Aorta (tissue), 5 donors: Measurements from ENCODE around the gene C2CD4B. TPM values are rescaled to one million over a fixed set of nuclear protein-coding genes. Genes with fewer than 3 reads are reported as not detected.

ENCODE experiments used
- ATAC-seq: fragments of 200-7000 bp; cut with Tn5 transposase; one replicate; pipeline ENCODE4 v1.9.1; 2022; ENCODE audit warnings: moderate library complexity; ENCODE audit not compliant: low FRiP score
- DNase-seq, 2 donors: peaks; one replicate each; pipeline ENCODE4 v3.0.0-alpha.2; 2020
- H3K27ac ChIP-seq, 2 donors: one replicate each; pipeline ENCODE4 v1.5.1; 2013; ENCODE audit warnings: low read length in 2 of 2, mild to moderate bottlenecking in 2 of 2, moderate library complexity in 2 of 2, control low read depth in 1 of 2, inconsistent platforms in 1 of 2, low read depth in 1 of 2
- H3K27me3 ChIP-seq, 2 donors: one replicate each; pipeline ENCODE4 v1.6.1; 2013; ENCODE audit warnings: control low read depth in 1 of 2, low read length in 1 of 2, mild to moderate bottlenecking in 1 of 2, moderate library complexity in 1 of 2; ENCODE audit not compliant: insufficient read depth in 2 of 2, control insufficient read depth in 1 of 2
- H3K36me3 ChIP-seq, 2 donors: one replicate each; pipeline ENCODE4 v1.6.1; 2013; ENCODE audit warnings: control low read depth in 1 of 2, low read length in 1 of 2, mild to moderate bottlenecking in 1 of 2; ENCODE audit not compliant: insufficient read depth in 2 of 2, control insufficient read depth in 1 of 2
- H3K4me1 ChIP-seq, 2 donors: one replicate each; pipeline ENCODE4 v1.6.1; 2013; ENCODE audit warnings: low read length in 2 of 2, control low read depth in 1 of 2, mild to moderate bottlenecking in 1 of 2, moderate library complexity in 1 of 2; ENCODE audit not compliant: insufficient read depth in 2 of 2, control insufficient read depth in 1 of 2
- H3K4me3 ChIP-seq, 2 donors: one replicate each; pipeline ENCODE4 v1.5.1; 2013; ENCODE audit warnings: low read length in 2 of 2, control low read depth in 1 of 2, mild to moderate bottlenecking in 1 of 2
- H3K9me3 ChIP-seq: one replicate; pipeline ENCODE4 v1.6.1; 2013; ENCODE audit warnings: mild to moderate bottlenecking, low read length; ENCODE audit not compliant: control insufficient read depth
- WGBS, 2 donors: extraction: QIAGEN DNeasy Blood & Tissue Kit; methylation state at CpG; one replicate each; pipeline ENCODE4 v1.1.7; 2013; 5-methylcytosine and 5-hydroxymethylcytosine counted together
- intact Hi-C, 2 donors: fragments of 100-400 bp; cut with DNase I; formaldehyde crosslinking; loops; one replicate each; pipeline versions ENCODE4 v1.14.2 to v1.15.0; 2022
- long read RNA-seq, 2 donors: library from polyadenylated mRNA; unstranded; transcript quantifications; one replicate each; pipeline ENCODE4 v2.0.0, GENCODE V29; 2020 to 2021
- polyA plus RNA-seq, 2 donors: library from polyadenylated mRNA; stranded (reverse); fragments of 200-250 nt; gene quantifications; one replicate each; pipeline ENCODE4 v1.2.3, GENCODE V29; 2013
- total RNA-seq, 2 donors: library from RNA; stranded (reverse); fragmentation: NEBNext Ultra II Directional; extraction: Animal tissue kit (Norgen Biotek cat#: 25700); gene quantifications; one replicate each; pipeline ENCODE4 v1.2.1, GENCODE V29; 2021
- donor health status: healthy with polysubstance abuse.
- donor health status: Bipolar disorder and iron deficiency.
- donor health status: DM: no; HTN: no; CAD: no.
- donor health status: DM: no; HTN: no; CAD: no.
- donor health status: DM: yes; HTN: yes; CAD: no.

C2CD4B gene, protein sequence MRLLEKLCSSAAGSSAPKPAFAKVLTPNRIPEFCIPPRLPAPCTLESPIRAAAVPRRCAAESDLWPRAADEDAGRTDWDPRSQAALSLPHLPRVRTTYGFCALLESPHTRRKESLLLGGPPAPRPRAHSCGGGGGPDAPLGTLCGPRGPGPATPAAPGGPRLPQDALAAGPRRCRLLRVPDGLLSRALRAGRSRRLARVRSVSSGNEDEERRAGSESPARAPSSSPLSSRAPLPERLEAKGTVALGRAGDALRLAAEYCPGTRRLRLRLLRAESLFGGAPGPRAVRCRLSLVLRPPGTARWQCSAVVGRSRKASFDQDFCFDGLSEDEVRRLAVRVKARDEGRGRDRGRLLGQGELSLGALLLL
- total RNA-seq (1 to 10 TPM; 3.3 to 4.4 TPM), polyA plus RNA-seq (under 1 TPM in 1 of 2 donors, not detected in 1; 0.56 TPM)
- long read RNA-seq, donor 1: 0 reads
- long read RNA-seq, donor 2, partial matches to known transcripts: 0 of 2 reads
- long read RNA-seq, donor 2, other reads (novel, unspliced or antisense): 0 of 2 reads

- intact Hi-C loops: no loop called here
- WGBS, 2 donors: 19 to 21% methylated on average over 34 of the region's 34 CpGs
- no peaks in the 10 kb centered on the region for H3K27me3 ChIP-seq
- no peaks in the 10 kb centered on the region for H3K4me1 ChIP-seq
- no peak within 1 kb of the TSS for H3K27ac ChIP-seq
- ATAC-seq (peak; percentile 73), DNase-seq (peak in 1 of 2 donors; percentile 82)
- no peaks in the 10 kb centered on the region for H3K36me3 ChIP-seq
- peak within 1 kb of the TSS in 1 of 2 donors; percentile 0 for H3K4me3 ChIP-seq
- no peaks in the 10 kb centered on the region for H3K9me3 ChIP-seq
These were observed at the start of gene C2CD4B for GRCh38 chr15:62165104-62165792. TSS of gene C2CD4B (minus strand) at chr15:62165285. CDS start at chr15:62164984, 301 bp downstream.

- WGBS, 2 donors: 86 to 87% methylated on average over 4 of the region's 4 CpGs
- Histone ChIP-seq H3K27me3 (no peaks in the 10 kb centered on the region), H3K4me1 (no peaks in the 10 kb centered on the region), H3K36me3 (no peaks in the 10 kb centered on the region), H3K4me3 (no peak overlapping the region), H3K27ac (no peak overlapping the region), H3K9me3 (peaks cover 1% of the 10 kb centered on the region)
- intact Hi-C loops: no loop called here
- ATAC-seq (no peak), DNase-seq (no peak)
These were observed 47.7 kb upstream of the C2CD4B start for GRCh38 chr15:62212741-62213140.

DNA sequence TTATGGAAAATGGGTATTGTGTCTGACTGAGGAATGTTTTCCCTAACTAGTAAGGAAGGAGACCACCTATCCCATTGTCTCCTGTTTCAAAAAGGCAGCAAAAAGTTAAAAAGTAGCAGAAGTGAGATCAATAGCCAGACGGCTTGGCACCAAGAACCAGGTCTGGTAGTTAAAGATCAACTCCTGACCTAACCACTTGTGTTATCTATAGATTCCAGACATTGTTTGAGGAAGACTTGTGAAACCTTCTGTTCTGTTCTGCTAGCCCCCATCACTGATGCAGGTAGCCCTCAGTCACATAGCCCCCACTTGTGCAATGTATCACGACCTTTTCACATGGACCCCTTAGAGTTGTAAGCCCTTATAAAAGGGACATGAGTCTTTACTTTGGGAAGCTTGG lies 46.3 kb upstream of the C2CD4B start:
- Histone ChIP-seq H3K36me3 (no peaks in the 10 kb centered on the region), H3K27ac (no peak overlapping the region), H3K9me3 (peaks cover 1% of the 10 kb centered on the region), H3K4me3 (no peak overlapping the region), H3K27me3 (no peaks in the 10 kb centered on the region), H3K4me1 (no peaks in the 10 kb centered on the region)
- intact Hi-C loops: no loop called here
- WGBS, 2 donors: 77 to 82% methylated on average over 2 of the region's 2 CpGs
- DNase-seq (no peak), ATAC-seq (no peak)

GRCh38 chr15:62209821-62210220 lies 44.7 kb upstream of the C2CD4B start:
- WGBS, 2 donors: 88 to 92% methylated on average over 5 of the region's 5 CpGs
- Histone ChIP-seq H3K4me1 (no peaks in the 10 kb centered on the region), H3K27ac (no peak overlapping the region), H3K27me3 (no peaks in the 10 kb centered on the region), H3K4me3 (no peak overlapping the region), H3K9me3 (peaks cover 1% of the 10 kb centered on the region), H3K36me3 (no peaks in the 10 kb centered on the region)
- ATAC-seq (no peak), DNase-seq (no peak)
- intact Hi-C loops: loop anchor here in 1 of 2 donors (10.0 kb wide), 1 partner anchor 55 kb away; no protein-coding TSS in a partner anchor

DNA sequence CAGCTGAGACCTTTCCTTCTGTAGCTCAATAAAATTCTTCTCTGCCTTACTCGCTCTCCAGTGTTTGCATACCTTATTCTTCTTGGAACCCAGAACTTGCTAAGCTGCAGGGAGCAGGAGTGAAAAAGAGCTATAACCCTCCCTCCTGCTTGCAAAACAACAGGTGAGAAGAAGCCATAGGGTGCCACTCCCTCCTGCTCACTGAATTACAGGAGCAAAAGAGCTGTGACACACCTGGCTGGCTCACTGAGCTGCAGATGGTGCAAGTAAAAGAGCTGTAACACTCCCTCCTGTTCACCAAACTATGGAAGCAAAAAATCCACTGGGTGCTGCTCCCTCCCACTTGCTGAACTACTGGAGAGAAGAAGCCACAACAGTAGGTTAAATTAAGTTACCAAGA lies 44.2 kb upstream of the C2CD4B start:
- no peak for ATAC-seq
- intact Hi-C loops: loop anchor here in 1 of 2 donors (10.0 kb wide), 1 partner anchor 55 kb away; no protein-coding TSS in a partner anchor
- H3K4me1 ChIP-seq: no peaks in the 10 kb centered on the region
- 89 to 100% methylated on average over 1 of the region's 1 CpG for WGBS, 2 donors
- H3K36me3 ChIP-seq: no peaks in the 10 kb centered on the region
- no peak overlapping the region for H3K27ac ChIP-seq
- DNase-seq: no peak
- no peaks in the 10 kb centered on the region for H3K27me3 ChIP-seq
- peaks cover 1% of the 10 kb centered on the region for H3K9me3 ChIP-seq
- no peak overlapping the region for H3K4me3 ChIP-seq

- Histone ChIP-seq H3K36me3 (no peaks in the 10 kb centered on the region), H3K9me3 (peaks cover 1% of the 10 kb centered on the region), H3K4me1 (no peaks in the 10 kb centered on the region), H3K27me3 (no peaks in the 10 kb centered on the region), H3K27ac (no peak overlapping the region), H3K4me3 (no peak overlapping the region)
- ATAC-seq: no peak
- WGBS, 2 donors: 81 to 86% methylated on average over 3 of the region's 3 CpGs
- intact Hi-C loops: loop anchor here in 1 of 2 donors (10.0 kb wide), 1 partner anchor 56 kb away; no protein-coding TSS in a partner anchor
- no peak for DNase-seq
These were observed 43.8 kb upstream of the C2CD4B start for GRCh38 chr15:62208884-62209283.

- WGBS, 2 donors: 88 to 89% methylated on average over 9 of the region's 9 CpGs
- H3K4me1 ChIP-seq: no peaks in the 10 kb centered on the region
- H3K27me3 ChIP-seq: no peaks in the 10 kb centered on the region
- no peak for ATAC-seq
- H3K4me3 ChIP-seq: no peak overlapping the region
- no peak overlapping the region for H3K27ac ChIP-seq
- no peaks in the 10 kb centered on the region for H3K36me3 ChIP-seq
- intact Hi-C loops: loop anchor here in 1 of 2 donors (10.0 kb wide), 1 partner anchor 56 kb away; no protein-coding TSS in a partner anchor
- H3K9me3 ChIP-seq: peaks cover 1% of the 10 kb centered on the region
- DNase-seq: no peak
These were observed 43.3 kb upstream of the C2CD4B start for GRCh38 chr15:62208367-62208766.

DNA sequence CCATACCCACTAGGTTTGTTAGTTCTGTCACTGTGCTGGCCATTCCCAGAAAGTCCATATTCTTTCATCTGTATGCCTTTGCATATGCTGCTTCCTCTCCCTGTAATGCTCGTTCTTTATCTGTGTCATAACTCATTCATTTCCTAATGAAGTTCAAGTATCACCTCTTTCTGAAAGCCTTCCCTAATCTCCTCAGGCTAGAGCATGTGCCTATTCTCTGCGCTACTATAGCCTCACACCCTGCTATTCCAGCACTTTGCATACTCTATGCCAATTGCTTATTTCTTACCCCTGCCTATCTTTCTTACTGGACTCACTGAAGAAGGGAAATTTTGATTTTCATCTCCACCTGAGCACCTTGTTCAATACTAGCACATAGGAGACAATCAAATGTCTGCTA lies 25.6 kb upstream of the C2CD4B start:
- no peak for ATAC-seq
- intact Hi-C loops: no loop called here
- no peak for DNase-seq
- no peak overlapping the region for H3K27ac ChIP-seq
- H3K4me1 ChIP-seq: no peaks in the 10 kb centered on the region
- no peaks in the 10 kb centered on the region for H3K27me3 ChIP-seq
- no peaks in the 10 kb centered on the region for H3K9me3 ChIP-seq
- 64 to 72% methylated on average over 2 of the region's 2 CpGs for WGBS, 2 donors
- no peak overlapping the region for H3K4me3 ChIP-seq
- H3K36me3 ChIP-seq: no peaks in the 10 kb centered on the region
